Ishikawa (cell line): ENCODE results near the gene NHLRC3.

Experiments used
- CEBPB ChIP-seq: IDR thresholded peaks from 2 replicates; pipeline ENCODE4 v1.6.1; 2012
- CREB1 ChIP-seq: IDR thresholded peaks from 2 replicates; pipeline ENCODE4 v1.6.1; 2012; ENCODE audit warnings: low read depth
- EGR1 ChIP-seq: IDR thresholded peaks from 2 replicates; pipeline ENCODE4 v1.6.1; 2012
- EP300 ChIP-seq: IDR thresholded peaks from 2 replicates; pipeline ENCODE4 v1.6.1; 2012; ENCODE audit warnings: borderline replicate concordance
- FOXM1 ChIP-seq: IDR thresholded peaks from 2 replicates; pipeline ENCODE4 v1.6.1; 2012; ENCODE audit warnings: low read depth, borderline replicate concordance
- NFIC ChIP-seq: IDR thresholded peaks from 2 replicates; pipeline ENCODE4 v1.6.1; 2012
- RAD21 ChIP-seq: IDR thresholded peaks from 2 replicates; pipeline ENCODE4 v1.6.1; 2012; ENCODE audit warnings: low read depth
- TAF1 ChIP-seq: IDR thresholded peaks from 2 replicates; pipeline ENCODE4 v1.6.1; 2012; ENCODE audit warnings: low read depth, mild to moderate bottlenecking
- TCF12 ChIP-seq: IDR thresholded peaks from 2 replicates; pipeline ENCODE4 v1.6.1; 2012; ENCODE audit warnings: low read depth
- TEAD4 ChIP-seq: IDR thresholded peaks from 2 replicates; pipeline ENCODE4 v1.6.1; 2012
- YY1 ChIP-seq: IDR thresholded peaks from 2 replicates; pipeline ENCODE4 v1.6.1; 2012; ENCODE audit warnings: low read depth
- ZBTB7A ChIP-seq: IDR thresholded peaks from 2 replicates; pipeline ENCODE4 v1.6.1; 2012; ENCODE audit warnings: low read depth
- TF ChIP-seq, protein P1 (sequence below): IDR thresholded peaks from 2 replicates; pipeline ENCODE4 v1.6.1; 2012; ENCODE audit warnings: low read depth, mild to moderate bottlenecking
- TF ChIP-seq, protein P2 (sequence below): IDR thresholded peaks from 2 replicates; pipeline ENCODE4 v1.6.1; 2012
- TF ChIP-seq, protein P3 (sequence below): IDR thresholded peaks from 2 replicates; pipeline ENCODE4 v1.6.1; 2012

Gene NHLRC3

DNA sequence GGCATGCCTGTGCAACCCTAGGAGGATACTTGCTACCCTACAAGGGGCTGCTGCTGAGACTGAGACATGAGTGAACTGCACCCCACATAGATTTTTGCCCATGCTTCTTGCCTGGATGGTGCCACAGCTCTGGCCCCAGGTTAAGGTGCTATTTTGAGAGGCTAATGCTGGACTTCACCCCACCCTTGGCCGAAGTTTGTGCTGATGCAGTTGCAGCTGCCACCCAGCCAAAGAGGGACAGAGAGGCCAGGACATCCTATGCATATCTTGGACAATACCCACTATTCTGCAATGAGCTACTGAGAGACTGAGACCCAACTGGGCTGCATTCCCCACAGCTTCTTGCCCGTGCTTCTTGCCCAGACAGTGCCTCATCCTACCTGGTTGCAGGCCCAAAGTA is 34.6 kb downstream of the NHLRC3 start:
- TF ChIP-seq FOXM1 (no peak), RAD21 (no peak), YY1 (no peak), TEAD4 (no peak), NFIC (no peak), CREB1 (no peak), EGR1 (no peak), TCF12 (no peak), ZBTB7A (no peak), TAF1 (no peak), CEBPB (no peak), EP300 (no peak)
- TF ChIP-seq, protein P1, sequence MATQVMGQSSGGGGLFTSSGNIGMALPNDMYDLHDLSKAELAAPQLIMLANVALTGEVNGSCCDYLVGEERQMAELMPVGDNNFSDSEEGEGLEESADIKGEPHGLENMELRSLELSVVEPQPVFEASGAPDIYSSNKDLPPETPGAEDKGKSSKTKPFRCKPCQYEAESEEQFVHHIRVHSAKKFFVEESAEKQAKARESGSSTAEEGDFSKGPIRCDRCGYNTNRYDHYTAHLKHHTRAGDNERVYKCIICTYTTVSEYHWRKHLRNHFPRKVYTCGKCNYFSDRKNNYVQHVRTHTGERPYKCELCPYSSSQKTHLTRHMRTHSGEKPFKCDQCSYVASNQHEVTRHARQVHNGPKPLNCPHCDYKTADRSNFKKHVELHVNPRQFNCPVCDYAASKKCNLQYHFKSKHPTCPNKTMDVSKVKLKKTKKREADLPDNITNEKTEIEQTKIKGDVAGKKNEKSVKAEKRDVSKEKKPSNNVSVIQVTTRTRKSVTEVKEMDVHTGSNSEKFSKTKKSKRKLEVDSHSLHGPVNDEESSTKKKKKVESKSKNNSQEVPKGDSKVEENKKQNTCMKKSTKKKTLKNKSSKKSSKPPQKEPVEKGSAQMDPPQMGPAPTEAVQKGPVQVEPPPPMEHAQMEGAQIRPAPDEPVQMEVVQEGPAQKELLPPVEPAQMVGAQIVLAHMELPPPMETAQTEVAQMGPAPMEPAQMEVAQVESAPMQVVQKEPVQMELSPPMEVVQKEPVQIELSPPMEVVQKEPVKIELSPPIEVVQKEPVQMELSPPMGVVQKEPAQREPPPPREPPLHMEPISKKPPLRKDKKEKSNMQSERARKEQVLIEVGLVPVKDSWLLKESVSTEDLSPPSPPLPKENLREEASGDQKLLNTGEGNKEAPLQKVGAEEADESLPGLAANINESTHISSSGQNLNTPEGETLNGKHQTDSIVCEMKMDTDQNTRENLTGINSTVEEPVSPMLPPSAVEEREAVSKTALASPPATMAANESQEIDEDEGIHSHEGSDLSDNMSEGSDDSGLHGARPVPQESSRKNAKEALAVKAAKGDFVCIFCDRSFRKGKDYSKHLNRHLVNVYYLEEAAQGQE, result no peak
- TF ChIP-seq, protein P2, sequence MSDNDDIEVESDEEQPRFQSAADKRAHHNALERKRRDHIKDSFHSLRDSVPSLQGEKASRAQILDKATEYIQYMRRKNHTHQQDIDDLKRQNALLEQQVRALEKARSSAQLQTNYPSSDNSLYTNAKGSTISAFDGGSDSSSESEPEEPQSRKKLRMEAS, result no peak
- TF ChIP-seq, protein P3, sequence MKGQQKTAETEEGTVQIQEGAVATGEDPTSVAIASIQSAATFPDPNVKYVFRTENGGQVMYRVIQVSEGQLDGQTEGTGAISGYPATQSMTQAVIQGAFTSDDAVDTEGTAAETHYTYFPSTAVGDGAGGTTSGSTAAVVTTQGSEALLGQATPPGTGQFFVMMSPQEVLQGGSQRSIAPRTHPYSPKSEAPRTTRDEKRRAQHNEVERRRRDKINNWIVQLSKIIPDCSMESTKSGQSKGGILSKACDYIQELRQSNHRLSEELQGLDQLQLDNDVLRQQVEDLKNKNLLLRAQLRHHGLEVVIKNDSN, result no peak

DNA sequence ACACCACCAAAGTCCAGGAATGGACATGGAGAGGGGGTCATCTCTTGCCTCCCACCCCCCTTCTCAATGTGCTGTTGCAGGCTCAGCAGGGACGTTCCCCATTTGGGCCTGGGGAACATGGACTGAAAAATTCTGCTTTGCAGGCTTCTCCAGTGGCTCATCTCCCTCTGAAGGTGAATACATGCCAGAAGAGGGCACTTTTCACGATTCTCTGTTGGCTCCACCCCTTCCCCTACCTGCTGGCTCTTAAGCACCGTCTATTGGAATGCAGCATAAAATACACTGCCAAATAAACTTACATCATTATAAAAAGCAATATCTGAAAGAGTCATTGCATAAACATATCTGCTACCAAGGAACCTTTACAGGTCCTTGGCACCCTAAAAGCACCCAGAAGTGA is 35.7 kb downstream of the NHLRC3 start:
- TF ChIP-seq, protein P2, result no peak
- TF ChIP-seq, protein P3, result no peak
- TF ChIP-seq TEAD4 (no peak), YY1 (no peak), TAF1 (no peak), TCF12 (no peak), NFIC (no peak), CREB1 (no peak)
- TF ChIP-seq, protein P1, result no peak

DNA sequence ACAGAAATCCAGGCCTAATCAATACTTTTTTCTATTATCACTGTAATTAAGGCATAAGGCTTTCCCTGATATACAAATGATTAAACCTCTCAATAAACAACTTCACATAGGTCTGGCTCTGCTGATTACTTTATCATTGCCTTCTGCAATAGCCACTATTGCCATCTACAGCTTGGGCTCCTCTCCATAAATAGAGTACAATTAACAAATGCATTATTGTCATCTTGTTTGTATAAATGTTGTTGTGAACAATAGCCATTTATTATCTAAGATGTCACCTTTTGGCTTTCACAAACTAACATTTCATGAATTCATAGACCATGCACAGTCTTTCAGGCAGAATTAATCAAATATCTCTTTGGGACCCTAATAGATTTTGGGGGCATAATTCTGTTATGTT is 53.3 kb downstream of the NHLRC3 start:
- TF ChIP-seq TAF1 (no peak), TEAD4 (no peak), CEBPB (no peak), TCF12 (no peak), NFIC (no peak), CREB1 (no peak), EGR1 (no peak), RAD21 (no peak), EP300 (no peak), FOXM1 (no peak), ZBTB7A (no peak), YY1 (no peak)
- TF ChIP-seq, protein P3, result no peak
- TF ChIP-seq, protein P2, result no peak
- TF ChIP-seq, protein P1, result no peak

DNA sequence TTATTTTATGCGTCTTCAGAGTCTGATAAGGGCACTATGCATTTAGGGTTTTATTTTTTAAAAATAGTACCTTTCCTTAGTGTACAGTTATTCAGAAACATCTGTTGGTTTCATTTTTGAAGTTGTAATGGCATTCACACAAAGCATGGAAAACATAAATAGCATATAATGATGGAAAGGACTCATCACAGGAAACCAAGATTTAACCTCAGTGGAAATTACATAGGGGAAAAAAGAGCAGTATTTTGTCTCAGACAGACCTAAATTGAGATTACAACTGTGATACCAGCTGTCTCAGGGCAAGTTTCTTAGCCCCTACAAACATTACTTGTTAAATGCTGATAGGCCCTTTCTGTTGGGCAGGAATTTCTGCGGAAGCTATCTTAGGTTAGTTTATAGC is 57.2 kb downstream of the NHLRC3 start:
- TF ChIP-seq, protein P2, result no peak
- TF ChIP-seq NFIC, result no peak
- no peak for TF ChIP-seq YY1
- TF ChIP-seq CEBPB, result no peak
- no peak for TF ChIP-seq CREB1
- no peak for TF ChIP-seq RAD21
- TF ChIP-seq EP300, result no peak
- no peak for TF ChIP-seq TEAD4
- TF ChIP-seq TAF1, result no peak
